ENCODE measurements around the gene CRLF1.

DNA sequence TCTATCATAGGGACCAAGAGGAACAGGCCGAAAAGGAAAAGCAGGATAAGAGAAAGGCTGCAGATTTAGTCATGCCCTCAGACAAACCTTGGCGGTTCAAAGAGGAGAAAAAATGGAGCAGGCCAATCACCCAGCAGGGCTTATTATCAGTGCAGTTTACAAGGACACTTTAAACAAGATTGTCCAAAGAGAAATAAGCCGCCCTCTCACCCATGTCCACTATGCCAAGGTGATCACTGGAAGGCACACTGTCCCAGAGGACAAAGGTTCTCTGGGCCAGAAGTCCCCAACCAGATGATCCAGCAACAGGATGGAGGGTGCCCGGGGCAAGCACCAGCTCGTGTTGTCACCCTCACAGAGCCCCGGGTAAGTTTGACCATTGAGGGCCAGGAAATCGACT, 26.3 kb downstream of the CRLF1 start:
- TF ChIP-seq TAF1 (IDR thresholded peaks at IDR 0.05; ENCODE audit: borderline replicate concordance, low read depth, low read length) (no peak), POLR2A (IDR thresholded peaks at IDR 0.05; ENCODE audit: low read depth, low read length) (no peak), POLR2AphosphoS5 (IDR thresholded peaks at IDR 0.05; ENCODE audit: low read depth, low read length) (no peak)
